Activated CD8-positive, alpha-beta memory T cell treated with anti-CD3 and anti-CD28 coated beads for 24 hours (primary cell): ENCODE data around the gene HSPA4.
"Not testable (repeated sequence)": the region's sequence is repeated elsewhere in the genome, so short reads cannot be mapped to it uniquely, and the experiment has no call there.

Experiments used
- DNase-seq: peaks from one replicate; pipeline ENCODE4 v3.0.0-alpha.2; 2020

Gene HSPA4

DNA sequence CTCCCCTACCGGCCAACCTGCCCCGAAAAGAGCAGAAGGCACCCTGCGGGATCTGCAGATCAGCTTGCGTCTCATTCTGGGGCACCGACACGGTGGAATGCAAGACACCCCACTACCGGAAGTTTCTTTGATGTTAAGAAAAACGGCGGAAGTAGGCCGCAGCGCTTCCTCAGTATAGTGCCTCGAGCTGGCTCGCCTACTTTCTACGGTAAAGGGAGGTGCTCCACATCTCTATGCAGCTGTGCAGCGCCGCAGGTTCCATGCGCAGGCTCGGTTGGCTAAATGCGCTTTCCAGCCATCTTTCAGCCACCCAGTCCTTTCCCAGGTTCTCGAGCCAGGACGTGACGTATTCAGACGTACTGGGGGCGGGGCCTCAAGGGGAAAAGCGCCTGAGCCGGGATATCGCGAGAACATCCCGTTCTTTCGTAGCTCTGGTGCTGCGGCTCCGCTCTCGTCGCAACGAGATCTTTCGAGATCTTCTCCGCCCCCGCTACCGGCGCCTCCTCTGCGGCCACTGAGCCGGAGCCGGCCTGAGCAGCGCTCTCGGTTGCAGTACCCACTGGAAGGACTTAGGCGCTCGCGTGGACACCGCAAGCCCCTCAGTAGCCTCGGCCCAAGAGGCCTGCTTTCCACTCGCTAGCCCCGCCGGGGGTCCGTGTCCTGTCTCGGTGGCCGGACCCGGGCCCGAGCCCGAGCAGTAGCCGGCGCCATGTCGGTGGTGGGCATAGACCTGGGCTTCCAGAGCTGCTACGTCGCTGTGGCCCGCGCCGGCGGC lies at the start of gene HSPA4:
Gene HSPA4, plus strand, starts transcription at position 472 of the 775 bp plus-strand sequence. Its CDS starts 238 bp downstream, at position 710.
- DNase-seq, result peak; percentile 97

DNA sequence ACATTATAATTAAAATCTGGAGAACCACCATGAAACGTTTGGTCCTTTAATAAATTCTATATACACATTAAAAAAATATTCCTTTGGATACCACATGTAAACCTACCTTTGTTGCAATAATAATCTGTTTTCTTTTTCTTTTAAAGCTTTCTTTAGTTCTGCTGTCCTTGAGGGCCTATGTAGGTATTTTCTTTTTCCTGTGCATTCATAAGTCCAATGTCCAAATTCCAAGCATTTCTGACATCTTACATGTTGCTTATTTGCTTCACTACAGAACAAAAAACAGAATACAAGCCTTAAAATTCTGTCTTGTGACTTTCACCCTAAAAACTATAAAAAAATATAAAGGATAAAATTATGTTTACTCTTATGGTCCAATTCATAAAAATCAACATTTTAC lies 45.2 kb upstream of the HSPA4 start:
- no peak for DNase-seq

DNA sequence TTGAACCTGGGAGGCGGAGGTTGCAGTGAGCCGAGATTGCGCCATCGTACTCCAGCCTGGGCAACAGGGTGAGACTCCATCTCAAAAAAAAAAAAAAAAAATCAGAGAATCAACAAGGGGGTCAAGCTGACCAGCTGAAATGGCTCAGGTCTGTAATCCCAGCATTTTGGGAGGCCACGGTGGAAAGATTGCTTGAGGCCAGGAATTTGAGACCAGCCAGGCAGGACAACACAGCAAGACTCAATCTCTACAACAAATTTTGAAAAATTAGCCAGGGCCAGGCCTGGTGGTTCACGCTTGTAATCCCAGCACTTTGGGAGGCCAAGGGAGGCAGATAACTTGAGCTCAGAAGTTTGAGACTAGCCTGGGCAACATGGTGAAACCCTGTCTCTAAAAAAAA lies 43.4 kb upstream of the HSPA4 start:
- not testable (repeated sequence) for DNase-seq

DNA sequence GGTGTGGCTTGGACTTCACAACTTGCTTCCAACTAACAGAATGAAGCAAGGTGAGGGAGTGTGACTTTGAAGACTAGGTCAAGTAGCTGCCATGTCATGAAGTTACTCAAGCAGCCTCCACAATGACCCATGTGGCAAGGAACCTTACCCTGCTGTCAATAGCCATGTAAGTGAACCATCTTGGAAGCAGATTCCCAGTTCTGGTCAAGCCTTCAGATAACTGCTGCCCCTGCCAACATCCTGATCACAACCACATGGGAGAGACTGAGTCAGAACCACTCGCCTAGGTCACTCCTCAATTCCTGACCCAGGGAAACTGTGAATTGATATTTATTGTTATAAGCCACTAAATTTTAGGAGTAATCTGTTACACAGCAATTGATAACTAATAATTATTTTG lies 36.3 kb upstream of the HSPA4 start:
- DNase-seq, result no peak

DNA sequence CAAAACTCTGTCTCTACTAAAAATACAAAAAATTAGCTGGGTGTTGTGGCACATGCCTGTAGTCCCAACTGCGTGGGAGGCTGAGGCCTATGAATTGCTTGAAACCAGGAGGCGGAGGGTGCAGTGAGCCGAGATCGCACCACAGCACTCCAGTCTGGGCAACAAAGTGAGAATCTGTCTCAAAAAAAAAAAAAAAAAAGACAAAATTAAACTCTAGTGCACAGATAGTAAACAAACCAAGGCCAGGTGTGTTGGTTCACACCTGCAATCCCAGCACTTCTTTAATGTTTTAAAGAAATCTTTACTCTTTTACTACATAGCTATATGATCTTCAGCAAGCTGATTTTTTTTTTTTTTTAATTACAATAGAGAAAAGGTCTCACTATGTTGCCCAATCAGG lies 33.8 kb upstream of the HSPA4 start:
- DNase-seq, result no peak

DNA sequence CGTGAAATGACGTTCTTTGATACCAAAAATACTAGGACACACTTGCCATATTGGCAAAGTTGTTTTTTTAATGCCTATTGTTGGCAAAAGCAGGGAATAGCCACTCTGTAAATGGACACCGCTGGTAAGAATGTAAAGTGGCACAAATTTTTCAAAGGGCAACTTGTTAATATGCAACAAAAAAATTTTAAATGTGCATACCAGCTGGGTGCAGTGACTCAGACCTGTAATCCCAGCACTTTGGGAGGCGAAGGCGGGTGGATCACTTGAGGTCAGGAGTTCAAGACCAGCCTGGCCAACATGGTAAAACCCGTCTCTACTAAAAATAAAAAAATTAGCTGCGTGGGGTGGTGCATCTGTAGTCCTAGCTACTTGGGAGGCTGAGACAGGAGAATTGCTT lies 32.3 kb upstream of the HSPA4 start:
- not testable (repeated sequence) for DNase-seq

DNA sequence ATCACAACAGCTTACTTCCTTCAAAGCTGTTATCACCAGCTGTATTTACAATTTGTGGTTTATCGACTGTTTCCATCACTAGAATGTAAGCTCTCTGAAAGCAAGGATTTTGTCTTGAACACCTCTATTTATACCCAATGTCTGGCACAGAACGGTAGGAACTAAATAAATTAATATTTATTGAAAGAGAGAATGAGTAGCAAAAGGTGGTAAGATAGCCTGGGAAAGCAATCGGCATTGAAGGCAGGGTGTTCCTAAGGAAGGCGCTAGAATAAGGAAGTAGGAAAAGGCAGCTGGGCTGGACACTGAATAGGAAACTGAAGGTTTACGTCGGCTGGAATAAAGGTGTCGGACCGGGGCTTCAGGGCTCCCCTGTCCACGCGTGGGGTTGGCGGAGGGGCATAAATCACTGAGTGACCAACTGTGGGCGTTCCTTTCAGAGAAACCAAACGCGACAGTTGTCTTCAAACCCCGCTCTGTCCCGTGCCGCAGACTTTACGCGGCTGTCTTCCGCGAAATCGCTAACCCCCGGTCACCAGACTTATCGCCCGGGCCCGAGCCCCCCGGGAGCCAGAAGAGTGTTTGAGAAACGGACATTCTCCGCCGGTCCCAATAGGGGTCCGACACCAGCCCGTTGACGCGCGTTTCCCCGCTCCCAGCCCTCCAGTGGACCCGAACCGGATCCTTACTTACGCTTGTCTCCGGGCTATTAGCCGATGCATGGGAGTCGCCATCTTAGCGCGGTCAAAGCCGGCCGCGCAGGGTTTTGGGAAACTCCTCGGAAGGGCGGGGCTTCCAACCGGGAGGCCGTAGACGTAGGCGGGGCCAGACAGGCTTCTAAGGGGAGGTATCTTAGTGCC lies 25.8 kb upstream of the HSPA4 start, which contains the start of gene ZCCHC10:
Gene ZCCHC10, minus strand, starts transcription at position 746 of the 860 bp plus-strand sequence. Its CDS starts 12 bp downstream, at position 734.
- DNase-seq, result peak; percentile 94

DNA sequence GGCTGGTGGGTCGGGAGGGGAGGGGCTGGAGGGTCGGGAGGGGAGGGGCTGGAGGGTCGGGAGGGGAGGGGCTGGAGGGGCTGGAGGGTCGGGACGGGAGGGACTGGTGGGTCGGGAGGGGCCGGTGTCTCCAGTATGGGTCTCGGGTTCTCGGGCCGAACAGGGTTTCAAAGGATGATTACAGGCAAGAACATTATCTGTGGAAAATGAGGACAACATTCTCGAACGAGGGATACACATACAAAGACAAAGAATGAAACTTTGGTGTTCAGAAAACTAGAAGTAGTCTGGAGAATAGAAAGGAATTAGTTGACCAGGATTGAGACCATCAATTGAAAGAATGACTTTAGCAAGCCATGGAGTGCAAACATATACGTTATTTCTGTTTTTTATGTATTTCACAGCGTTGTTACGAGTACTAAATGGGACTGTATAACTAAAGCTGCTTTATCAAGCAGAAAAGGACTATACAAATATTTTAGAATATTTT lies 25.1 kb upstream of the HSPA4 start:
- DNase-seq, result no peak

DNA sequence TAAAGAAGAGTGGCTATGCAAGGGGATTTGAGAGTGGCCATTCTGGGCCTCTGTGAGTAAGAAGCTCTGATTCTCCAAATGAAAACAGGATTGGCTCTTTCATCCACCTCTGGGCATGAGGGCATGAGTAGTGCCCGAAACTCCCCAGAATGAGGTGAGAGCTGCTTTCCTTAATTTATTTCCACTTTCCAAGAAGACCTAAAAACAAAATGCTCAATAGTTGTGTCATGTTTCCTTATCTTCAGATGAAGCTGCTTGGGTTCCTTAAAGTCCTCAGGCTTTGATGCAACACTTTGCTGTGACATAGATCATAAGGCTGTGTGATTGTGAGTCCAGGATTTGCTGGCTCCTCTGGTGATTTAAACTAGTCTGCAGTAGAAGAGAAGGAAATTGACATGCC lies 22.4 kb upstream of the HSPA4 start:
- no peak for DNase-seq

DNA sequence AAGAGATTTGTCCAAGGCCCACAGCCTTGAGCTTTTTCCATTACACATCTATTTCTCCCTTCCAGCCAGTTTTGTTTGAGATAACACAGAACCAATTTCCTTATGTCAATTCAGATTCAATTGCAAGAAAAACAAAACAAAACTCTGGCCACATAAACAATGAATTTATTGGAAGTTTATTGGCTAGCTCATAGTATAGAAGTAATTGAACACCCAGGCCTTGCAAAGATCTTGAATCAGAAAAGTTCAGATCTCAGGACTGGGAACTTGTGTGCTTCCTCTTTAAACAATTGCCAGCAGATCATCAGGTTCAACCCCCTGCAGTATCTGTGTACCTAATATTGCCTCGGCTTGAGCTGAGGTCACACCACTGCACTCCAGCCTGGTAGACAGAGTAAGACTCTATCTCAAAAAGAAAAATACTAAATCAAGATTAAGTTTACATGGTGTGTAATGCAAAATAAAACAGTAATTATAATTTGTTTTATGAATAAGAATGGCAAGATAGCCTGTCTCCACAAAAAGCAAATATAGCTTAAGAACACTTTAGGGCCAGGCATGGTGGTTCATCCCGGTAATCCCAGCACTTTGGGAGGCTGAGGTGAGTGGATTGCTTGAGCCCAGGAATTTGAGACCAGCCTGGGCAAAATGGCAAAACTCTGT lies 21.3 kb upstream of the HSPA4 start:
- DNase-seq, result no peak

DNA sequence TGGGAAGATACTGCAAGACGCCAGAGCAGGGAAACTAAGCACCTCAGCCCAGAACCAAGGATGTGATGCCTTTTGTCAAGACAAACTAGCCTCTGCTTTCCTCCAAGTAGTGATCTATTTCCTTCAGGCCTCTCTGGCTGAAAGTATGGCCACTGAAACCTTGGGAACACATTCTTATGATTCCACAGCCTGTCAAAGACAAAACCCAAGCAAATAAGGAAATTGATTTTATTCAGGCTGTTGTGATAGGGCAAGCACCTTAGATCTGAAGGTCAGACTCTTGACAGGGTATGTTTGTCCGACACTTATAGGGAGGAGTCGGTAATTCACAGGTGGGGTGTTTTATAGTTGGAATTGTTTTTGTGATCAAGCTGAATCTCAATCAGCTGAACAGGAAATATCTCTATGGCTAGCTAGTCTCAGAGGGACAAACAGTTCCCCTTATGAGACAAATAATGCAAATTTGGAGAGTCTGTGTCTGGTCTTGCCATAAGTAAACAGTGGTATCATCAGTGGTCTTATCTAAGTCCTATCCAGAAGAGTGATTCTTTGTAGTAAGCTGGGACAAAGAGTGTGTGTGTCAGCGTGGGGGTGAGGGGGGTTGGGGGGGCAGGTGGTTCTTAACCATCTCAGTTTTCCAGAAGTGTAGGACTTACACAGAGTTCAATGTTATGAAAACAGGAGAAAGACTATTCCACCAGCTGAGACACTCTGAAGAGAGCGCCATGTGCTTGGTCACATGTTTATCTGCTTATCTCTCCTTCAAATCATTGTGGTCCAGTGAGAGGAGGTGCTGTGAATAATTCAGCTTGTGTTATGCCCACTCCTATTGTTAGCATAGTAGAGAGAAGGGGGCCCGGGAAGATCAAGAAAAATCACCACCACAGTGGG lies 18.7 kb upstream of the HSPA4 start:
- no peak for DNase-seq

DNA sequence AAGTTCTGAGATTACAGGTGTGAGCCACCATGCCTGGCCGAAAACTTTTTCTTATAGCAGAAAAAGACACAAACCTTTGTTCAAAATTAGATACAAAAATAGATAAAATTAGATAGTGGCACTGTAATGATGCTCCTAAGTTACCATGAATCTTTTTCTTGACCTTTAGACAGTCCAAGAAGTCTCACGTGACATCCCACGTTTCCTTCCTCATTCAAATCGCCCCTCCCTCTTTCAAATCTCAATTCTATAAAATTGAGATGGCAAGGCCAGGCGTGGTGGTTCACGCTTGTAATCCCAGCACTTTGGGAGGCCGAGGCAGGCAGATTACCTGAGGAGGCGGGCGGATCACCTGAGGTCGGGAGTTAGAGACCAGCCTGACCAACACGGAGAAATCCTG lies 17.7 kb upstream of the HSPA4 start:
- no peak for DNase-seq

DNA sequence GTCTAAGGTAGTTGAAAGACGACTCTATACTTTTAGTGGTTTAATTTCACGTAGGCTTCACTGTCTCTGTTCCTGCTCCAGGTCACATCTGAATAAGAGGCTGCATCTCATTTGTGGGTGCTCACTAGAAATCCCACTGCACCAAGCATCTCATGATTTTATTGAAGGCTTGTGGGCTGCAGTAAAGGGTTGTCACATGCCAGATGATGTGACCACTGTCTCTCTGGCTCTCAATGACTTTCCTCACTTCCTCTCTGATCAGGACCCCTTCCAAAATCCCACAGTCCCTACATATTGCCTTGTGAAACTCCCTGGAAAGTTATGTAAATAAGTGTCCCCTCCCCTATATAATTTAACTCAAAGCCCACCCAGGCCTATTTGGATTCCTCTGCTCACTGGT lies 16.6 kb upstream of the HSPA4 start:
- DNase-seq, result no peak

DNA sequence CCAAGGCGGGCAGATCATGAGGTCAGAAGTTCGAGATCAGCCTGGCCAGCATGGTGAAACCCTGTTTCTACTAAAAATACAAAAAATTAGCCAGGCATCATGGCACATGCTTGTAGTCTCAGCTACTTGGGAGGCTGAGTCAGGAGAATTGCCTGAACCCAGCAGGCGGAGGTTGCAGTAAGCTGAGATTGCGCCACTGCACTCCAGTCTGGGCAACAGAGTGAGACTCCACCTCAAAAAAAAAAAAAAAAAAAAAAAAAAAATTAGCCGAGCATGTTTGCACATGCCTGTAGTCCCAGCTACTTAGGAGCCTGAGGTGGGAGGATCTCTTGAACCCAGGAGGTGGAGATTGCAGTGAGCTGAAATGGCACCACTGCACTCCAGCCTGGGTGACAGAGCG lies 15.1 kb upstream of the HSPA4 start:
- DNase-seq, result not testable (repeated sequence)

DNA sequence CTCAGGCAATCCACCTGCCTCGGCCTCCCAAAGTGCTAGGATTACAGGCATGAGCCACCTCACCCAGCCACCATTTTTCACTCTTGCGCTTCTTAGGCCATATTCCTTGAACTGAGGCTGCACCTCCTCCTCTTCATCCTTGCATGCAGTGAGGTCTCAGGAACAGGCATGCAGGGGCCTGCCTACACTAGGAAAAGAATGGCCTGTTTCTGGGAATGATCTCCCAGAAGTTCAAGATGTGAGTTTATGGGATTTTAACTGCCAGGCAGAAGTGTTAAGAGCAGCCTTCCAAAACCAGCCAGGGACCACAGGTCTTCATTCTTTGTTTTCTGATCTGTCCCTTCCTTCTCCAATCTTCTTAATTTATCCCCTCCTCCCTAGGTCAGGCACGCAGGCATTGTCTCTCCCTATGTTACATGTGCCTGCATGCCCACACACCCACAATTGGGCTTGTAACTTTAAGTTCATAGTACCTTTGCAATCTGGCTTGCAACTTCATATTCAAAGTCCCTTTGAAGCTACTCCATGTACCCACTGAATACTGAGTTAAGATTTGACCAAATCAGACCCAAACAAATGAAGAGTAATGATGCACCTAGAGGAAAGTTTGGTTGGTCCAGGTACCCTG lies 10.5 kb upstream of the HSPA4 start:
- DNase-seq, result no peak

DNA sequence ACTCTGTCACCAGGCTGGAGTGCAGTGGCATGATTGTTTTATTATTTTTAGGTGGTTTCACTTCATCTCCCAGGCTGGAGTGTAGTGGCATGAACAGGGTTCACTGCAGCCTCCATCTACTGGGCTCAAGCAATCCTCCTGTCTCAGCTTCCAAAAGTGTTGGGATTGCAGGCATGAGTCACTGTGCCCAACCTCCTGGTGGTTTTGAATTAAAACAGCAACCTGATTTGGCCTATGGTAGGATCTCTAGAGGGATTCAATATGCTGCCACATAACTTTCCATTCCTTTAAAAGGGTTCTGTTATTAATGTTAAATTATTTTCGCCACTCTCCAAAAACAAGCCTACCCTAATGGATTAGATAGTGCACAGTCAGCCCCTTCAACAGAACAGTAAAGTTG lies 9.9 kb upstream of the HSPA4 start:
- no peak for DNase-seq

DNA sequence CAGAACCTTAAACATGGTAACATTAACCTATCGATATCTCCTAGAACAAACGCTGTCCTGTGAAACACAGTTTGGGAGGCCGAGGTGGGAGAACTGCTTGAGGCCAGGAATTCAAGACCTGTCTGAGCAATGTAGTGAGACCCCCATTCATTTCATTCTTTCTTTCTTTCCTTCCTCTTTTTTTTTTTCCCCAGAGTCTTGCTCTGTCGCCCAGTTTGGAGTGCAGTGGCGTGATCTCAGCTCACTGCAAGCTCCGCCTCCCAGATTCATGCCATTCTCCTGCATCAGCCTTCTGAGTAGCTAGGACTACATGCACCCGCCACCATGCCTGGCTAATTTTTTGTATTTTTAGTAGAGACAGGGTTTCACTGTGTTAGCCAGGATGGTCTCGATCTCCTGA lies 5.3 kb upstream of the HSPA4 start:
- not testable (repeated sequence) for DNase-seq

DNA sequence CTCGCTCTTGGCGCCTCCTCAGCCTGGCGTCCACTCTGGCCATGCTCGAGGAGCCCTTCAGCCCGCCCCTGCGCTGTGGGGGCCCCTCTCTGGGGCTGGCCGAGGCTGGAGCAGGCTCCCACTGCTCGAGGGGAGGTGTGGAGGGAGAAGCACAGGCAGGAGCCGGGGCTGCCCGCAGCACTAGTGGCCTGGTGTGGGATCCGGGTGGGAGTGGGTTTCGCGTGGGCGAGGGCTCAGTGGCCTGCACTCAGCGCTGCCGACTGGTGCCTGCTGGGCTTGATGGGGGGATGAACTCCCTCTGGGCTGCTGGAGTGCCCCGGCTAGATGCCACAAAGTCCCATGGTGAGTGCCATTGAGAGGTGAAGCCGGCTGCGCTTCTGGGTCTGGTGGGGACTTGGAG lies 4.4 kb upstream of the HSPA4 start:
- no peak for DNase-seq

DNA sequence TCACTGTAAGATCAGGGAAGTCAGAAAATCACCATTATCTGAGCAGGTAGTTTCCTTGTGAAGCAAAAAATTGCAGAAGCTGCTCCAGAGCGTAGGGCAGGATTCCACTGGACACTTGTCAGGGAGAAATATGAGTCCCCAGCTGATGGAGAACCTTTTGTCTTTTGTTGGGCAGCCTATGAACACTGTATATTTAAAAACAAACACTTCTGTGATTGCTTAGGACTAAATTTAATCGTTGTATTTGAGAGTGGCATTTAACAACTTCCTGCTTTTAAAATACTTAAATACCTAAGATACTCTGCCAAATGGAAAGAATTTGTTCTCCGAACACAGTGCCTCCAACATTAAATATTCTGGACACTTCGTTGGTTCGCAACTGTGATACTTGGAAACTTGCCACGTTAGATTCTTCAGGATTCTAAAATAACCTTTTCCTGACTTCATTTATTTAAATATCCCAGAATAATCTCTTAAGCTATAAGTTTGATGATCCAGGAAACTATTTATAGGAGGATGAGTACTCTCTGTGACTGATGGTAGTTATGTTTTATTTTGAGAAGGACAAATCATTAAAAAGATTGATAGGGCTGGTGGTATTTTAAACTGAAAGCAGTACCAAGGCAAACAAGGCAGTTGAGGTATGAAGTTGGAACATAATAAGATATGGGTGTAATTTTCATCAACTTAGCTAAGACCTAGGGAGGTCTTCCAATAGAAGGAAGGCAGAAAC lies 2.7 kb upstream of the HSPA4 start:
- DNase-seq, result no peak

DNA sequence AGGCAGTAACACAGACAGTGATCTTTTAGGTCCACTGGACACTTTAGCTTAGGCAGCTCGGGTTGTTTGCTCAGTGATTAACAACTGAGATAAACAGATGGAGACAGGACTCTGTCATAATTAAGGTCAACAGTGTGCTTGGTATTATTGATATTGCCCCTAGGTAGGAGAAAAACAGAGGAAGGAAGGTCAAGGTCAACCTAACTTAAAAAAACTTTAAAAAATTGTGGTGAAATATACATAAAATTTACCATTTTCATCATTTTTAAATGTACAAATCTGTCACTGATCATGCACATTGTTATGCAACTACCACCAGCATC lies 2.1 kb upstream of the HSPA4 start:
- DNase-seq, result no peak

DNA sequence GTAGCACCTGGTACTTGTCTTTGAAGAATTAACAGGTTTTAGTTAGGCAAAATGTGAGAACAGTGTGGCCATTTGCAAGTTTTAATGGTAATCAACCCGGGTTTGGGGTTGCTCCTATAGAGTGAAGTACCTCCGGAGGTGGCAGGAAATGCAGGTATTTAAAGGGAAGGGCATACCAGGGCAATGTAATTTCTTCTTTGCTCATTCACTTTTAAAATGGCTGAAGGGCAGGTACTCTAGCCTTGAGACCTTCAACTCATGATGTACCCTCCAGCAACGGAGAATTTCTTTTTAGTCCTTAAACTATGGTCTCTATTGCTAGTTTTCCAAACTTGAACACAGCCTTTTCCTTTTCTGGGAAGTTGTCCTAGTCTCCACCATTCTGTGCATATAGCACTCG lies 1.3 kb upstream of the HSPA4 start:
- DNase-seq, result no peak
